KMS-11 (cell line): ENCODE data around the gene XKRX.

ENCODE experiments used
- H2AFZ ChIP-seq: fragments of 200-600 bp; sonication (generic); 2 replicates; pipeline ENCODE4 v1.6.1; 2016; ENCODE audit warnings: antibody characterized with exemption, mixed run types, low read depth
- H3K27ac ChIP-seq: fragments of 200-600 bp; sonication (generic); 2 replicates; pipeline ENCODE4 v1.6.1; 2016; ENCODE audit warnings: mild to moderate bottlenecking, mixed run types
- H3K27me3 ChIP-seq: fragments of 200-600 bp; sonication (generic); 2 replicates; pipeline ENCODE4 v1.6.1; 2017; ENCODE audit warnings: mild to moderate bottlenecking, low read depth, mixed run types, moderate library complexity; ENCODE audit not compliant: insufficient read depth
- H3K36me3 ChIP-seq: fragments of 200-600 bp; sonication (generic); 2 replicates; pipeline ENCODE4 v1.6.1; 2017; ENCODE audit warnings: mild to moderate bottlenecking, mixed run types; ENCODE audit not compliant: insufficient read depth
- H3K4me1 ChIP-seq: fragments of 200-600 bp; sonication (generic); 2 replicates; pipeline ENCODE4 v1.6.1; 2016; ENCODE audit warnings: mild to moderate bottlenecking, low read depth, mixed run types; ENCODE audit not compliant: poor library complexity, severe bottlenecking
- H3K4me2 ChIP-seq: fragments of 200-600 bp; sonication (generic); 2 replicates; pipeline ENCODE4 v1.7.0; 2016; ENCODE audit warnings: mild to moderate bottlenecking, mixed run types
- H3K4me3 ChIP-seq: fragments of 200-600 bp; sonication (generic); IDR thresholded peaks from 2 replicates; pipeline ENCODE4 v1.6.1; 2017; ENCODE audit warnings: low read depth, low read length, mixed read lengths; ENCODE audit not compliant: insufficient read depth
- H3K79me2 ChIP-seq: fragments of 200-600 bp; sonication (generic); 2 replicates; pipeline ENCODE4 v1.6.1; 2016; ENCODE audit warnings: low read depth, mixed run types; ENCODE audit not compliant: insufficient read depth
- H3K9ac ChIP-seq: fragments of 200-600 bp; sonication (generic); 2 replicates; pipeline ENCODE4 v1.6.1; 2016; ENCODE audit warnings: mild to moderate bottlenecking, mixed run types
- H4K20me1 ChIP-seq: fragments of 200-600 bp; sonication (generic); 2 replicates; pipeline ENCODE4 v1.6.1; 2016; ENCODE audit warnings: mild to moderate bottlenecking, mixed run types; ENCODE audit not compliant: insufficient read depth
- CTCF ChIP-seq: fragments of 200-600 bp; sonication (generic); conservative IDR thresholded peaks from 2 replicates; pipeline ENCODE4 v1.6.1; 2017; ENCODE audit warnings: low read depth, mild to moderate bottlenecking, antibody characterized with exemption, low read length, moderate library complexity, mixed read lengths

The XKRX gene

GRCh38 chrX:100946299-100946927 lies 17.7 kb upstream of the XKRX start:
- no peaks in the 10 kb centered on the region for H4K20me1 ChIP-seq
- TF ChIP-seq CTCF, result no peak
- no peak overlapping the region for H3K27ac ChIP-seq
- no peak overlapping the region for H3K9ac ChIP-seq
- H3K27me3 ChIP-seq, result no peaks in the 10 kb centered on the region
- H3K36me3 ChIP-seq, result no peaks in the 10 kb centered on the region
- no peaks in the 10 kb centered on the region for H3K4me1 ChIP-seq
- no peak overlapping the region for H3K4me2 ChIP-seq
- H2AFZ ChIP-seq, result no peak overlapping the region
- no peak overlapping the region for H3K4me3 ChIP-seq
- no peaks in the 10 kb centered on the region for H3K79me2 ChIP-seq

- Histone ChIP-seq H3K4me2 (no peak overlapping the region), H3K79me2 (no peaks in the 10 kb centered on the region), H3K27ac (no peak overlapping the region), H3K27me3 (no peaks in the 10 kb centered on the region), H2AFZ (no peak overlapping the region), H4K20me1 (no peaks in the 10 kb centered on the region), H3K9ac (no peak overlapping the region), H3K36me3 (no peaks in the 10 kb centered on the region), H3K4me1 (no peaks in the 10 kb centered on the region), H3K4me3 (no peak overlapping the region)
- TF ChIP-seq CTCF, result no peak
These were observed 15.9 kb upstream of the XKRX start for GRCh38 chrX:100944601-100945000.

- H2AFZ ChIP-seq, result no peak overlapping the region
- no peak overlapping the region for H3K4me3 ChIP-seq
- no peak overlapping the region for H3K27ac ChIP-seq
- no peaks in the 10 kb centered on the region for H4K20me1 ChIP-seq
- no peak overlapping the region for H3K9ac ChIP-seq
- TF ChIP-seq CTCF, result no peak
- H3K4me2 ChIP-seq, result no peak overlapping the region
- H3K36me3 ChIP-seq, result no peaks in the 10 kb centered on the region
- H3K79me2 ChIP-seq, result no peaks in the 10 kb centered on the region
- no peaks in the 10 kb centered on the region for H3K27me3 ChIP-seq
- no peaks in the 10 kb centered on the region for H3K4me1 ChIP-seq
These were observed 10.6 kb upstream of the XKRX start for GRCh38 chrX:100939333-100939732.

GRCh38 chrX:100935767-100936166 lies 7.0 kb upstream of the XKRX start:
- no peaks in the 10 kb centered on the region for H4K20me1 ChIP-seq
- H3K79me2 ChIP-seq, result no peaks in the 10 kb centered on the region
- no peak for TF ChIP-seq CTCF
- H3K4me3 ChIP-seq, result no peak overlapping the region
- no peaks in the 10 kb centered on the region for H3K4me1 ChIP-seq
- no peaks in the 10 kb centered on the region for H3K36me3 ChIP-seq
- no peaks in the 10 kb centered on the region for H3K27me3 ChIP-seq
- no peak overlapping the region for H3K27ac ChIP-seq
- H2AFZ ChIP-seq, result no peak overlapping the region
- no peak overlapping the region for H3K4me2 ChIP-seq
- no peak overlapping the region for H3K9ac ChIP-seq
